NCI-H2227 (cell line): ENCODE measurements around the gene GPR137.

ENCODE experiments used
- DNase-seq: peaks from one replicate; lab custom pipeline; 2025; ENCODE audit not compliant: unreplicated experiment; lab: John Stamatoyannopoulos, UW

Gene GPR137

DNA sequence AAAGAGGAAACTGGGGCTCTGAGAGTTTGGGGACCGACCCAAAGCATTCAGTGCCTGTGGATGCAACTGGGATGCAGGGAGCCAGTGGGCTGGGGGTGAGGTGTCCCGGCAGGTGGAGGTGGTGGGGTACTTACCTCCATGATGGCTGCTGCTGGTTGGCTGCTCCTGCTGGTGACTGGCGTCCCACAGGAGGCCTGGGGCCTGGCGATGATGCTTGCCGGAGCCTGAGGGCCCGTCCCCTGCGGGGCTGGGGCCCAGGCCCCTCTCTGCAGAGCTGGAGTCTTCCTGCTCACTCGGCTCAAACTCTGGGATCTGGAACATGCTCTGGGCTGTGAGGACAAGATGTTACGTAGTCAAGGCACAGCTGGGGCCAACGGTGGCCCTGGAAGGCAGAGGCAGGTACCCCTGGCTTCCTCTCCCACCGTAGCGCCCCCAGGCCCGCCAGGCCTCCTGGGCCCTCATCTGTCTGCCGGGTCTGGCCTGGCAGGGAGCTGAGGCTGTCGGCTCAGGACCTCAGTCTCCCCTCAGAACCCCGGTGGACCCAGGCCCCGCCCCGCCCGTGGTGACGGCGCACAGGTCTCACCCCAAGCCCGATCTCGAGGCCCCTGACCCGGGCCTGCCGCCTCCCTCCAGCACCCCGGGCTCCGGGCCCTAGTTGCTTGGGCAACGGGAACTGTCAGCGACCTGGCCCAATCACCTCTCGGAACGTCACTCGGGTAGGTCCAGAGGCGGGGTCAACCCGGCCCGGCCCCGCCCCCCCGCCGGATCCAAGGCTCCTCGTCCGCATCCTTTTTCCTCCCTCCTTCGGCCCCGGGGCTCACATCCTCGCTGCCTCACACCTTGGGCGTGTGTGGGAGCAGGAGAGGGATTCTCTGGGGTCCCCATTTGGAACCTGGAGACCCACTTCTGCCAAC lies 1.3 kb upstream of the GPR137 start, which contains the start of gene BAD:
Gene BAD, minus strand, starts transcription at position 618 of the 914 bp plus-strand sequence. Its CDS starts 297 bp downstream, at position 321.
- peak; percentile 95 for DNase-seq

DNA sequence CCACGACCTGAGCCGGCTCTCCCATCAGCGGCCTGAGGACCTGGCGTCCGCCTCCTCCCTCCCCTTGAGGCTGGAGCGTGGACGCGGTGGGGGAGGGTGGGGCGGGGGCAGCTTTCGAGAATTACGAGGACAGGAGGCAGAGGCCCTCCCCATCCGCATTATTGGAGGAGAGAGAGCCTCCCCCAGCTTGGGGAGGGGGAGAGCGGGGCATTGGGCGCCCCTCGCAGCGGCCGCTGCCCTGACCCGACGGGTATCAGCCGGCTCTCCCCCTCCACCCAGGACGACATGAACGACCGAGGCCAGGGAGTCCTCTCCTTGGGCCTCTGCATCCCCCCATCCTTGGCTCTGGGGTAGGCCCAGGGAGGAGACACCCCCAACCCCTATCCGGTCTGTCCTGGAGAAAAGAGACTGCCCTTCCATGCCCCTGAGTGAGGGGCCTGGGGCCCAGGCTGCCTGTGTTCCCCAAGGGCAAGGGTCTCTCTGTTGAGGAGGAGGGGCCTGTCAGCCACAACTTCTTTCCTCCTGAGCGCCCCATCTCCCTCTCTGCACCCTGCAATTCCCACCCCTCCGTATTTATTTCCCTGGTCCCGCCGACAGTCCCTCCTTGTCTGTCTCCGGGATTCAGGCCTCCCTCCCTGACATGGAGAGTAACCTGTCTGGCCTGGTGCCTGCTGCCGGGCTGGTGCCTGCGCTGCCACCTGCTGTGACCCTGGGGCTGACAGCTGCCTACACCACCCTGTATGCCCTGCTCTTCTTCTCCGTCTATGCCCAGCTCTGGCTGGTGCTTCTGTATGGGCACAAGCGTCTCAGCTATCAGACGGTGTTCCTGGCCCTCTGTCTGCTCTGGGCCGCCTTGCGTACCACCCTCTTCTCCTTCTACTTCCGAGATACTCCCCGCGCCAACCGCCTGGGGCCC lies 495 bp downstream of the GPR137 start:
- no peak for DNase-seq

DNA sequence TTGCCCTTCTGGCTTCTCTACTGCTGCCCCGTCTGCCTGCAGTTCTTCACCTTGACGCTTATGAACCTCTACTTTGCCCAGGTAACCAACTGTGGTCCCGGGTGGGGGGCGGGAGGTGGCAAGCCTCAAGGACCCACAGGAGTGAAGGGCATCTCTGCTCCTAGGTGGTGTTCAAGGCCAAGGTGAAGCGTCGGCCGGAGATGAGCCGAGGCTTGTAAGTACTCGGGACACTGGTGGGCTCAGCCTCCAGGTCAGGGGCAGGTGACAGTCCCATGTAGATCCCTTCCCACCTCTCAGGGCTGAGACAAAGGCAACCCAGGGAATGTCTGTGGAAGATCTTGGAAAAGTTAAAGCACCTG lies 1.1 kb downstream of the GPR137 start:
- no peak for DNase-seq

DNA sequence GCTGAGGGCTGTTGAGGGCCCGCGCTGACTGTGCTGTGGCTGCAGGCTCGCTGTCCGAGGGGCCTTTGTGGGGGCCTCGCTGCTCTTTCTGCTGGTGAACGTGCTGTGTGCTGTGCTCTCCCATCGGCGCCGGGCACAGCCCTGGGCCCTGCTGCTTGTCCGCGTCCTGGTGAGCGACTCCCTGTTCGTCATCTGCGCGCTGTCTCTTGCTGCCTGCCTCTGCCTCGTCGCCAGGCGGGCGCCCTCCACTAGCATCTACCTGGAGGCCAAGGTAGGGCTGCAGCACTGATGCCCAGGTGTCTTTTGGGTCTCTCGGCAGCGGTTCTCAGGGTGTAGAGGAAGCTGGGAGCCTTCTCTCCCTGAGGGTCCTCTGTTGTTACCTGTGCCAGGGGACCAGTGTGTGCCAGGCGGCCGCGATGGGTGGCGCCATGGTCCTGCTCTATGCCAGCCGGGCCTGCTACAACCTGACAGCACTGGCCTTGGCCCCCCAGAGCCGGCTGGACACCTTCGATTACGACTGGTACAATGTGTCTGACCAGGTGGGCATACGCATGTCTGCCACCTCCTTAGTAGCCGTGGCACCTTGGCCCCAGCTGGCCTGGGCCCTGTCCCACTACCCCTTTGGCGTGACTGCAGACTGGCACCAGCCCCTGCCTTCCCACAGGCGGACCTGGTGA lies 2.2 kb downstream of the GPR137 start:
- no peak for DNase-seq

DNA sequence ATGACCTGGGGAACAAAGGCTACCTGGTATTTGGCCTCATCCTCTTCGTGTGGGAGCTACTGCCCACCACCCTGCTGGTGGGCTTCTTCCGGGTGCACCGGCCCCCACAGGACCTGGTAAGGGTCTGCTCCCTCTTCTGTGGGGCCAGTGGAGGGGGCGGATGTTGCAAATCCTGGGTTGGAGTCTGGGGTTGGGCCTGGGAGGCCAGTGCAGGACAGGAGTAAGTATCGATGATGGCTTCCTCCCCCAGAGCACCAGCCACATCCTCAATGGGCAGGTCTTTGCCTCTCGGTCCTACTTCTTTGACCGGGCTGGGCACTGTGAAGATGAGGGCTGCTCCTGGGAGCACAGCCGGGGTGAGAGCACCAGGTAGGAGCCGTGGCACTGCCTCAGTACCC lies 2.7 kb downstream of the GPR137 start:
- no peak for DNase-seq

DNA sequence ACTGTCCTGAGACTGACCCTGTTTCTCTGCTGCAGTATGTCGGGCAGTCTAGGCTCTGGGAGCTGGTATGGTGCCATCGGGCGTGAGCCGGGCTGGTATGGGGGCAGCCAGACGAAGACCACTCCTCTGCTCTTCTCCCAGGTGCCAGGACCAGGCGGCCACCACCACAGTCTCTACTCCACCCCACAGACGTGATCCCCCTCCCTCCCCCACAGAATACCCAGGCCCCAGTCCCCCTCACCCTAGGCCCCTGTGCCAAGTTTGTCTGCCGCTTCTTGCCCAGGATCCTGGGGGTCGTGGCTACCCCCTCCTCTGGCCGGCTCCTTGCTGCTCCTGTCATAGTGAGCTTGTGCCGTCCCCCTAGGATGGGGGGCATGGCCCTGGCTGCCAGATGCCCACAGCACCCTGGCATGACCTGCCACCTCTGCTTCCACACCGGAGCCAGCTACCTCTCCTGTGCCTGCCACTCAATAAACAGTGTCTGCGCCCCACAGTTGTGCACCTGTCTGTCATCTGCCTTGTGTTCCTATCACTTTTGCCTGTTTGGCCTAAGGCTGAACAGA lies 3.4 kb downstream of the GPR137 start:
- no peak for DNase-seq

DNA sequence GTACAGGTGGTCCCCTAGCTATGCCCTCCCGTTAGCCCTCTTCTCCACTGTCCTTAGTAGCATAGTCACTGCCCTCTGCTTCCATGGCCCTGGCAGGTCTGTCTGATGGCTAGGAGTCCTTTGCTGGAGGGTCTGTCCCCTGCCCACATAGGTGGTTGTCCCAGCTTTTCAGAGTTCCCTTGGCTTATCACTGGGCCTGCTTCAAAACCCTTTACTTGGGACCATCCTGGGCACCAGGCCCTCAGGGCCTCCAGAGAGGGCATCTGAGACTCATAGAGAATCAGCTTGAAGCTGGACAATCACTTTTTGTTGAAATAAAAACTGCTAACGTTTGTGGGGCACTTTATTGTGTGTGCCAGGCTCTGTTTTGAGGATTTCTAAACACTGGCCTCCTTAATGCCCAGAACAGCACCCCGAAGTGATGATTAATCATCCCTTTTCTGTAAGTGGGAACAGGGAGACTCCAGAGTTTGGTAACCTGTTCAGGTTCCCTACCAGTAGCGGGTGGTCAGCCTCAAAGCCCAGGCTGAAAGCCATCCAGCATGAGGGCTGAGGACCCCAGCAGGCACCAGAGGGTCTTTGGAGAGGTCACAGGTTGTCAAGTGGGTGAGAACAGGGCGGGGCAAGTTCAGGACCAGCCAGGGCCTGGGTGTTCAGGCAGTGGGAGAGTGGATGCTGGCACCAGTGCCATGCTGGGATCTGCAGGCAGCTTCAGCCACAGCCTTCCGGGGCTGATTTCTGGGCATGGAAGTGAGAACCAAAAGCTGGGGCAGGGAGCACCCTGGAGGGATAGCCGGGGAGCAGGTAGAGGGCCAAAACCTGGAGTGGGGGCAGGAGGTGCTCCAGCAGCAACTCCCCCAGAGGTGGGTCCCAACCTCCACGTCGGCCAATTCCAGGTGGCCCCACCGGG lies 5.0 kb downstream of the GPR137 start:
- DNase-seq: no peak

DNA sequence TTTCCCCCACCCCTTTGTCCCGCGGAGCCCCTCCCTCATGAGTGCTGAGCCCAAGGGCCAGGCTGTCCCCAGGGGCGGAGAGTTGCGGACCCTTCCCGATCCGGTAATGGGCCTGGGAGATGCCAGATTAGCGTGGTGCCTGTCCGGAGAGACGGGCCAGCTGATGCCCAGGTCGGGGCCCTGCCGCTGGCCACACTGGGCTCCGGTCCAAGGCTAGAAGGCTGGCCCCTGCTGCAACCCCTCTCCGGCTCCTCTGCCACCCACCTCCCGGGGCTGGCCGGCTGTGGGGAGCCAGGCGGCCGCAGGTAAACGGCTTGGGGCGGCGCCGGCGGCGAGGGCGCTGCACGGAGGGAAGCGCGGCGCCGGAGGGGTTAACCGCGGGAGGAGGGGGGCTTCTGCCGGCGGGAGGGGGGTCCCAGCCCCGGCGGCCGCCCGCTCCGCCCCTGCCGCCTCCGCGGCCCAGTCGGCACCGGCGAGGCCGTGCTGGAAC lies 5.7 kb downstream of the GPR137 start, which contains the start of gene KCNK4:
Gene KCNK4, plus strand, starts transcription at position 41 of the 490 bp plus-strand sequence. CDS start 1,717 bp downstream, outside the sequence.
- DNase-seq: no peak

DNA sequence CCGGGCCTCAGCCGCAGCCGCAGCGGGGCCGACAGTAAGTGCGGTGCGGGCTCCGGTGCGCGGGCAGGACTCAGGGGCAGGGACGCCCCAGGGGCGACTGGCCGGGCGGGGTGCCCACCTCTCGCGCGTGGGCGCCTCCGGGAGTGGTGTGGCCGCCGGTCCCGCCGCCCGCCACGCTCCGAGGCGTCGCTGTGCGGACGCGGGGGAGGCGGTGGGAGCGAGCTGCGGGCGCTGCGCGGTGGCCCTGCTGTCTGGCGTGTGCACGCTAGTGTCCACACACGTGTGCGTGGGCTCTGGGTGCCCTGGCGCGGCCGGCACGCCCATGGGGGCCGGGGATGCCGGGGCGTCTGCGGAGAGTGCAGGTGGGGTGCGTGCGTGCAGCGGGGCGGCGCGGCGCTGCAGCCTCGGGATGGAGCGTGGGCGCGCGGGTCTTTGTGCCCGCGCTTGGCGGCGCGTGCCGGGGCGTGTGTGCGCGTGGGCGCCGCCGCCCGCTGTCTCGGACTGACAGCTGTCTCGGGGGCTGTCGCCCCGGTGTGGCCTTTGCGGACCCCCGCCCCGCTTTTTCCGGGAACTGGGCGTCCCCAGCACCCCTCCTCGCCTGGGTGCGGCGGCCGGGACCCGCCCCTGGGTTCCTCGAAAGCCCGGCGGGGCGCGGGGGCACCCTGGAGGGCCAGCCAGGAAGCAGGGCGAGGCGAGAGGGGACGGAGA lies 6.3 kb downstream of the GPR137 start:
- DNase-seq: no peak

DNA sequence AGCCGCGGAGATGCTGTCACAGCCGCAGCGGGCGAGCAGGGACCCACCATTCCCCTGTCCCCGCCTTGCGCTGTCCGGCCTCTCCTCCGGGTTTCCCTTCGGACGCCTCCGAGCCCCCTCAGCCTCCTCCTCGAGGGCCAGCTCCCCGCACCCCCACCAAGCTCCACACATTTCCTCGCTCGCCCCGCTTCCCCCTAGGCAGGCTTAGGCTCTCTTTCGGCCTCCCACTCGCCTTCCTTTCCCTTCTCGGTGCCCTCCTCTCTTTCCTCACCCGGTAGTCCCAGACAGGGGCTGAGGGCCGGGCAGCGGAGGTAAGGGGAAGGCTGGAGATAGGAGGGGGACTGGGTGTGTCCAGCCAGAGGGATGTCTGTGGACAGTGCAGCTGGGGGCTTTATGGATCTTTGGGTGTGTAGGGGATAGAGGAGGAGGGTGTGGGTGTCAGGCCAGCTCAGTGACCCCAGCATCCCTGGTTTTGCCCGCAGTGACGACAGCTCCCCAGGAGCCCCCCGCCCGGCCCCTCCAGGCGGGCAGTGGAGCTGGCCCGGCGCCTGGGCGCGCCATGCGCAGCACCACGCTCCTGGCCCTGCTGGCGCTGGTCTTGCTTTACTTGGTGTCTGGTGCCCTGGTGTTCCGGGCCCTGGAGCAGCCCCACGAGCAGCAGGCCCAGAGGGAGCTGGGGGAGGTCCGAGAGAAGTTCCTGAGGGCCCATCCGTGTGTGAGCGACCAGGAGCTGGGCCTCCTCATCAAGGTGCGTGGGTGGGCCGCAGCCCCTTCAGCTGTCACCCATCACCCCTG lies 7.0 kb downstream of the GPR137 start:
- no peak for DNase-seq

DNA sequence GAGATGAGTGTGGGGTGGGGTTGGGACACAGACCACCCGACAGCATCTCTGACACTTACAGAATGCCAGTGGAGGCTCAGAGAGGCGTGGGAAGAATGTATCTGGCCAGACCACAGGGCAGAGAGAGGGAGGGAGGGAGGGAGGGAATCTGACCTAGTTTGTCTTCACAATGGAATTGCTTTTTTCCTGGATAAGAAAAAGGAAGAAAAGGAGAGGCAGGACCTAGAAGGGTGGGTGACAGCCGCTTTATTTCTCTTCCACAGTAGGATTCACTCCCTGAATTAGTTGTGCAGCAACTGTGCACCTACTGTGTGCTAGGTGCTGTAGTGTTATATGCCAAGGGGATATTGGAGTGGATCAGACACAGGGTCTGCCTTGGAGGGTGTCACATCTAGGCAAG lies 9.1 kb downstream of the GPR137 start:
- no peak for DNase-seq

DNA sequence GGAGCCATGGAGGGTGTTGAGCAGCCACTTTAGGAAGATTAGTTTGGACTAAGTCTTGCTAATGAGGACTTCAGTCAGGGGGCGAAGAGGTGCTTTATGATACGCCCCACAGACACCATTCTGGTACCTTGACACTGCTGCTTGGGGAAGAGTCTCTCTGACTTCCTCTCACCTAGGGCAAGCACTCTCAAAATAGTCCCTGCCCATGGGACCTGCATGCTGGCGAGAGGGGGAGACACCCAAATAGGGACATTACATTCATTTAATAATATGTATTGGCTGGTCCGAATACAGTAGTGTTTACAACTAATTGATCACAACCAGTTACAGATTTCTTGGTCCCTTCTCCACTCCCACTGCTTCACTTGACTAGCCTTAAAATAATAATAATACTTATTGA lies 10.1 kb downstream of the GPR137 start:
- no peak for DNase-seq

DNA sequence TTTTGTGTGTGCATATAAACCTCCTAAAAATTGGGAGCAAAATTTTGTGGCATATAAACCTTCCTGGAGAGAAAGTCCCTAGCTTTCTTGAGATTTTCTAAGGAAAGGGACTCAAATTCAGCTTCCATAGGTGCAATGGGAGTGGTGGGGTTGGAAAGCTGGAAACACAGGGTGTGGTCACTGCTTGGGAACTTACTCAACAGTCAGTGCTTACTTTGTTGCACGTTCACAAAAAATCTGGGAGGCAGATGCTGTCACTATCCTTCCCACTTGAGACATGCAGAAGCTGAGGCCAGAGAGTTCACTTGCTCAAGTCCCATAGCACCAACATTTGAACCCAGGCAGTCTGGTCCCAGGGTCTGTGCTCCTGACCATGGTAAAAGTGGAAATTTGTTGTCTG lies 10.6 kb downstream of the GPR137 start:
- no peak for DNase-seq

DNA sequence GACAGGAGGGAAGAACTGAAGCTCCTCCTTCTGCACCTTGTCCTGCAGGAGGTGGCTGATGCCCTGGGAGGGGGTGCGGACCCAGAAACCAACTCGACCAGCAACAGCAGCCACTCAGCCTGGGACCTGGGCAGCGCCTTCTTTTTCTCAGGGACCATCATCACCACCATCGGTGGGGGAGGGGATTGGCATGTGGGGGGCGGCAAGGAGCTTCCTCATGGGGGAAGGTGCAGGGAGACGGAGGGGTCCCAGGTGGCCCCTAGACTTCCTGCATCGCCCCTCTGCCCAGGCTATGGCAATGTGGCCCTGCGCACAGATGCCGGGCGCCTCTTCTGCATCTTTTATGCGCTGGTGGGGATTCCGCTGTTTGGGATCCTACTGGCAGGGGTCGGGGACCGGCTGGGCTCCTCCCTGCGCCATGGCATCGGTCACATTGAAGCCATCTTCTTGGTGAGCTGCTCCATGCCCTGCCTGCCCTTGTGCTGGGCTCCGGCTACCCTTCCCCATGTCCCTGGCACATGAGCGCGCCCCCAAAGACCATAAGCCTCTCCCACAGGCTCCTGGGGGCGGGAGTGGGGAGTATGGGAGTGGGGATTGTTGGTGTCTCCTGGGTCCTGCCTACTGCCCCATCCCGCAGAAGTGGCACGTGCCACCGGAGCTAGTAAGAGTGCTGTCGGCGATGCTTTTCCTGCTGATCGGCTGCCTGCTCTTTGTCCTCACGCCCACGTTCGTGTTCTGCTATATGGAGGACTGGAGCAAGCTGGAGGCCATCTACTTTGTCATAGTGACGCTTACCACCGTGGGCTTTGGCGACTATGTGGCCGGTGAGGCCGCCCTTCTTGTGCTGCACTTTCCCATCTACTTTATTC lies 11.4 kb downstream of the GPR137 start:
- no peak for DNase-seq

DNA sequence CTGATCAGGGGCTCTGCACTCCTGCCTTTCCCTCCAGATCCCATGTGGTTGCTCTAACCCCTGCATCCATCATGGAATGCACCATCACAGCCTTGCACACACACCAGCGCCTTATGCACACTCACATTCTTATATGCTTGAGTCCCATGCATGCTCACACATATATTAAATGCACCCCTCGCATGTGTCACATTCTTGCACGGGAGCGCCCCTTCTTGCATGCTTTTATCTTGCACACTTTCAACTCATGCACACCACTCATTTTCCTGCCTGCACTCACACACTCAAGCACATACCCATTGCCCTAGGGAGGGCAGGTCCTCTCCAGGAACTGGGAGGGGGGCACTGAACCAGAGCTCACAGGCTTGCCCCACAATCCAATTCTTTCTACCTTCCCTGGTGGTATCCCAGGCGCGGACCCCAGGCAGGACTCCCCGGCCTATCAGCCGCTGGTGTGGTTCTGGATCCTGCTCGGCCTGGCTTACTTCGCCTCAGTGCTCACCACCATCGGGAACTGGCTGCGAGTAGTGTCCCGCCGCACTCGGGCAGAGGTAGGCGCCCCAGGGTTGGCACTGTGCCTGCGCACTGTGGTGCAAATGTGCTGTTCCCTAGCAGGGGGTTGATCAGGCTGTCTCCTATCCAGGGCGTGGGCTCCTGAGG lies 12.2 kb downstream of the GPR137 start:
- no peak for DNase-seq

DNA sequence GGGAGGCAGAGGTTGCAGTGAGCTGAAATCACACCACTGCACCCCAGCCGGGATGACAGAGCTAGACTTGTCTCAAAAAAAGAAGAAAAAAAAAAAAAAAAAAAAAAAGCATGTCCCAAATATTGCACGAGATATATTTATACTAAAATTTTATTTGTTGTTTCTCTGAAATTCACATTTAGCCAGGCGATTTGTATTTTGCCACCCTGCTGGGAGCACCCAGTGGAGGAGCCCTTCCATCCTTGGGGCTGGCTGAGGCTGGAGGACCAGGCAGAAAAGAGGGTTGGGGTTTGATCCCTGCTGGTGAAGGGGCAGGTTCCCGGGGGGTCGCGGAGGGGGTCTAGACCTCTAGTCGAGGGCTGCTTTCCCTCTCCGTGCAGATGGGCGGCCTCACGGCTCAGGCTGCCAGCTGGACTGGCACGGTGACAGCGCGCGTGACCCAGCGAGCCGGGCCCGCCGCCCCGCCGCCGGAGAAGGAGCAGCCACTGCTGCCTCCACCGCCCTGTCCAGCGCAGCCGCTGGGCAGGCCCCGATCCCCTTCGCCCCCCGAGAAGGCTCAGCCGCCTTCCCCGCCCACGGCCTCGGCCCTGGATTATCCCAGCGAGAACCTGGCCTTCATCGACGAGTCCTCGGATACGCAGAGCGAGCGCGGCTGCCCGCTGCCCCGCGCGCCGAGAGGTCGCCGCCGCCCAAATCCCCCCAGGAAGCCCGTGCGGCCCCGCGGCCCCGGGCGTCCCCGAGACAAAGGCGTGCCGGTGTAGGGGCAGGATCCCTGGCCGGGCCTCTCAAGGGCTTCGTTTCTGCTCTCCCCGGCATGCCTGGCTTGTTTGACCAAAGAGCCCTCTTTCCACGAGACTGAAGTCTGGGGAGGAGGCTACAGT lies 13.6 kb downstream of the GPR137 start:
- no peak for DNase-seq
